G401.6 (cell line): ENCODE data around the gene ITGB4.
"Not testable (repeated sequence)": the region's sequence is repeated elsewhere in the genome, so short reads cannot be mapped to it uniquely, and the experiment has no call there.

Source experiments
- FAIRE-seq: peaks from 2 replicates; lab custom pipeline; 2012; peaks lifted over from hg19 to GRCh38; lab: Jason Lieb, UNC

ITGB4 gene

DNA sequence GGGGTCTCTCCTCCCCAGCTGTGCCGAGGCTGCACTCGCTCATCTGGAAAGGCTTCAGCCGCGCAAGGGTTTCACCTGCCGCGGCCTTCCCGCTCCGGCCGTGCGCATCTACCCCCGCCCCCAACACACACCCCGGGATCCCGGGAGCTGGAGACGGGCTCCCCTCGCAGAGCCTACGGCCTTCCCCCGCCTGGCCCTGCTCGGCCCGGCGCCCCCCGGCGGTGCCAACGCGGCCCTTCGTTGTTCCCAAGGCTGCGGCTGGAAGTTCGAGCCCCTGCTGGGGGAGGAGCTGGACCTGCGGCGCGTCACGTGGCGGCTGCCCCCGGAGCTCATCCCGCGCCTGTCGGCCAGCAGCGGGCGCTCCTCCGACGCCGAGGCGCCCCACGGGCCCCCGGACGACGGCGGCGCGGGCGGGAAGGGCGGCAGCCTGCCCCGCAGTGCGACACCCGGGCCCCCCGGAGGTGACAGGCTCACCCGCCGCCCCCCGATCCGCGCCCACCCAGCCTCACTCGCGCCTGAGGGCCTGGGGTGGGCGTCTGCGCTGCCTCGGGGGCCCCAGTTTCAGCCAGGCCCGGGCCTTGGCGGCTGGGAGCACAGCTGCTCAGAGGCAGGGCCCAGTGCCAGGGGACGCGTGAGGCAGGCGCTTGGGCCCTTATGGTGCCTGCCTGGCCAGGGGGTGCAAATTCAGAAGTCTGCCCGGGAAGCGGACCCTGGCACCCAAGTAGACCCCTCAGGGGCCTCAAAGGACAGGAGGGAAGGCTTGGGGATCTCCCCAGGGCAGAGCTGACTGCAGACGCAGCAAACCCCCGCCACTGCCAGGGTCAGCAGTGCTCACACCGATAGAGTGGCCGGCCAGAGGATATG, 32.5 kb downstream of the ITGB4 start:
- no peak for FAIRE-seq

DNA sequence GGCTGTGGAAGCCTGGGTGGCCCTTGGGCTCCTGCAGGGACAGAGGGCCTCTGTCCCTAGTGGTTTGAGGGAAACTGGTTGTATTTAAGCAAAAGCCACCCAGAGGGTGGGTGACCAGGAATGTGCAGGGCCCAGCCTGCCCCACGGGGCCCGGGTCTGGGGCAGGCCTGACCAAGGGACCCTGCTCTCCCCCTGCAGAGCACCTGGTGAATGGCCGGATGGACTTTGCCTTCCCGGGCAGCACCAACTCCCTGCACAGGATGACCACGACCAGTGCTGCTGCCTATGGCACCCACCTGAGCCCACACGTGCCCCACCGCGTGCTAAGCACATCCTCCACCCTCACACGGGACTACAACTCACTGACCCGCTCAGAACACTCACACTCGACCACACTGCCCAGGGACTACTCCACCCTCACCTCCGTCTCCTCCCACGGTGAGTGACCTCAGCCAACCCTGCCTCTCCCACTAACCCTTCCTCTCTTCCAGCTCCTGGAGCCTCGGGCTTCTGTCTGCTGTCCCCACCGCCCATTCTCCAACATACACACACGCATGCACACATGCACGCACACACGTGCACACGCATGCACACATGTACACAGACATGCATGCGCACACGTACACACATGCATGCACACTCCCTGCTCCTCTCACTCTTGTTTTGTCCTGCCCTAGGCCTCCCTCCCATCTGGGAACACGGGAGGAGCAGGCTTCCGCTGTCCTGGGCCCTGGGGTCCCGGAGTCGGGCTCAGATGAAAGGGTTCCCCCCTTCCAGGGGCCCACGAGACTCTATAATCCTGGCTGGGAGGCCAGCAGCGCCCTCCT, 33.3 kb downstream of the ITGB4 start:
- no peak for FAIRE-seq

DNA sequence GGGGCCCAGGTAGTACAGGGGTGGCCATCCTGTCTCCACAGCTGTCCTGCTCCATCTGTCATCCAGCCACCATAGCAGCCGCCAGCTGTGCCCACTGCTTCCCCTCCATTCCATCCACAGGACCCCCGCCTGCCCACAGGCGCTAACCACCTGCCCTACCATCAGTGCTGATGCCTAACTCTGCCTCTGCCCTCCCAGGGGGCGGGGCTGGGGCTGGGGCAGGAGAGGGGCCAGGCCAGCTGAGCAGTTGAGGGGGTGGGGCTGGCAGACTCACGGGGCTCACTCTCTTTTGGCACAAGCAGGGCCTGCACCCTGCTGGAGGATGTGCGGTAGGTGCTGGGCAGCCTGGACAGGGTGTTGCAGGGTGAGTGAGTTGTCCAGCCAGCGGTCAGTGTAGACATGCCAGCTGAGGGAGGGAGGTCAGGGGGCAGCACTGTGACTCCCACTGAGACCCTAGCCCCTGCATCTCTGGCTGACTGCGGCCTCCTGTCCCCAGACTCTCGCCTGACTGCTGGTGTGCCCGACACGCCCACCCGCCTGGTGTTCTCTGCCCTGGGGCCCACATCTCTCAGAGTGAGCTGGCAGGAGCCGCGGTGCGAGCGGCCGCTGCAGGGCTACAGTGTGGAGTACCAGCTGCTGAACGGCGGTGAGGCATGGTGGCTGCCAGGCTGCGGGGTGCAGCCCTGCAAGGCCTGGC, 34.1 kb downstream of the ITGB4 start:
- FAIRE-seq = no peak

DNA sequence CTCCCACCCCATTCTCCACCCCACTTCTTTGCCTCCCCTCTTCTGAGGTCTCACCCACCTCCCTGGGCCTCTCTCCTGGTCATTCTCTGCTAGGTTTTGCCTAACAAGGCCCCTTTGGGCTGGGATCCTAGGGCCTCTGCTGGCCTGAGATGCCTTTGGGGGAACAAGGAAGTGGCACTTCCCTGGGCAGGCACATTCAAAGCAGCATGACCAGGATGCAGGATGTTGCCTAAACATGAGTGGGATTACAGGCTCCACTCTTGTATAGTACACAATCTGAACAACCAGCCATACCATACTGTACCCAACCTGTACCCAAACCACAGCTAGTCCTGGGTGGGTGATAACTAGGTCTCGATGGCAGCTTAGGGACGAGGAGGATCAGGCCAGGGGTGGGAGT, 34.7 kb downstream of the ITGB4 start:
- FAIRE-seq = no peak

DNA sequence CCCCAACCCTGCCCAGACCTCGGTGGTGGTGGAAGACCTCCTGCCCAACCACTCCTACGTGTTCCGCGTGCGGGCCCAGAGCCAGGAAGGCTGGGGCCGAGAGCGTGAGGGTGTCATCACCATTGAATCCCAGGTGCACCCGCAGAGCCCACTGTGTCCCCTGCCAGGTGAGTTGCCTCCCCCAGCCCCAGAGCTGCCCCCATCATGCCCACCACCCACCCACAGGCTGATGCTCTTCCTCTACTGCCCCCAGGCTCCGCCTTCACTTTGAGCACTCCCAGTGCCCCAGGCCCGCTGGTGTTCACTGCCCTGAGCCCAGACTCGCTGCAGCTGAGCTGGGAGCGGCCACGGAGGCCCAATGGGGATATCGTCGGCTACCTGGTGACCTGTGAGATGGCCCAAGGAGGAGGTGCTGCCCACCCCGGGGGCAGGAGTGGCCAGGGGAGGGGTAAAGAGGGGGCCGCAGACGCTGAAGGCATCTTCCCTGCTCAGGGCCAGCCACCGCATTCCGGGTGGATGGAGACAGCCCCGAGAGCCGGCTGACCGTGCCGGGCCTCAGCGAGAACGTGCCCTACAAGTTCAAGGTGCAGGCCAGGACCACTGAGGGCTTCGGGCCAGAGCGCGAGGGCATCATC, 35.3 kb downstream of the ITGB4 start:
- FAIRE-seq = no peak

DNA sequence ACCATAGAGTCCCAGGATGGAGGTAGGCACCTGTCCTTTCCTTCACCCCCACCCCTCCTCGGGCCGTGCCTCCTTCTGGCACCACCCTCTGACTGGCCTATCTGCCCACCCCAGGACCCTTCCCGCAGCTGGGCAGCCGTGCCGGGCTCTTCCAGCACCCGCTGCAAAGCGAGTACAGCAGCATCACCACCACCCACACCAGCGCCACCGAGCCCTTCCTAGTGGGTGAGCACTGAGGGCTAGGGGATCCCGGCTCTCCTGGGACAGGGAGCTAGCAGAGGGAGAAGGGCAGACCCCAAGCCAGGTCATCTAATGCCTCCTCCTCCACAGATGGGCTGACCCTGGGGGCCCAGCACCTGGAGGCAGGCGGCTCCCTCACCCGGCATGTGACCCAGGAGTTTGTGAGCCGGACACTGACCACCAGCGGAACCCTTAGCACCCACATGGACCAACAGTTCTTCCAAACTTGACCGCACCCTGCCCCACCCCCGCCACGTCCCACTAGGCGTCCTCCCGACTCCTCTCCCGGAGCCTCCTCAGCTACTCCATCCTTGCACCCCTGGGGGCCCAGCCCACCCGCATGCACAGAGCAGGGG, 35.9 kb downstream of the ITGB4 start:
- FAIRE-seq = no peak

DNA sequence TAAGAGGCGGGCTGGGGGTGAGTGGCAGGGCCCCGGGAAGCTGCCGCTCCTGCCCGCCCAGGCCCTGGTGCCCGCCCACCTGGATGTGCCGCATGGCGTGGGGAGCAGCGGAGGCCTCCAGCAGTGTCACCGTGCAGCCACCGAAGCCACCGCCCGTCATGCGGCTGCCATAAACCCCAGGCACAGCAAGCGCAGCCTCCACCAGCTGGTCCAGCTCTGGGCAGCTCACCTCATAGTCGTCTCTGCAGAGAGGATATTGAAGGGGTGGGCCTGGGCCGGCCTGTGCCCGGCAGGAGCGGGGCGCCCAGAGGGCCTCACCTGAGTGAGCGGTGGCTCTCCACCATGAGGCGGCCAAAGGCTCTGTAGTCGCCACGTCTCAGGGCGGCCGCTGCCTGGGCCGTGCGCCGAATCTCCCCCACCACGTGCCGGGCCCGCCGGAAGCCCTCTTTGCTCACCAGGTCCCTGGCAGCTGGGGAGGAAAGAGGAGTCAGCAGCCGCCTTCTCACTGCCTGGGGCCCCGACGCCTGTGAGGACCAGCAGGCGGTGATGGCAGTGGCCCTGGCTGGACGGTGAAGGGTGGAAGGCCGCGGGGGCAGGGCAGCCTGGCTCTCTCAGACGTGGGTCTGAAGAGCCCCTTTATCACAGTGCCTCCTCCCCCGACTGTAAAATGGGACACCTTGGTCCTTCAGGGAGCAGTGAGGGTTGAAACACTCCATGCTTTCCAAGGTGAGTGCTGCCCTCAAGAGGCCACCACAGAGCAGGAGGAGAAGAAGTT, 37.1 kb downstream of the ITGB4 start:
- FAIRE-seq = no peak

DNA sequence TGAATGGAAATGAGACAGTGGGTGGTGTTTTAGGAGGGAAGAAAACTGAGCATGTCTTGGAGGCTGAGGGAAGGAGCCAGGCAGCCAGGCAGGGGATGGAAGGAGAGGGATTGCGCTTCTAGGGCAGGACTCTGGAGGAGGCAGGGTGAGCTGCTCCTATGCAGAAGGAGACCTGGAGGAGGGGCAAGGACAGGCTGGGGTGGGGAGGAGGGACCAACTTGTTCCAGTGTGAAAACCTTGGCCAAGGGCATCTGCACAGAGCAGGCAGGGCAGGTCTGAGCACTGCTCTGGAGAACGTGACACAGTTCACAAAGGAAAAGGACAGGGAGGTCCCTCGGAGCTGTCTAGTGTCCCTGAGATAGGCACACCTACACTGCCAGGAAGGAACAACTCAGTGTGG, 38.2 kb downstream of the ITGB4 start:
- no peak for FAIRE-seq

DNA sequence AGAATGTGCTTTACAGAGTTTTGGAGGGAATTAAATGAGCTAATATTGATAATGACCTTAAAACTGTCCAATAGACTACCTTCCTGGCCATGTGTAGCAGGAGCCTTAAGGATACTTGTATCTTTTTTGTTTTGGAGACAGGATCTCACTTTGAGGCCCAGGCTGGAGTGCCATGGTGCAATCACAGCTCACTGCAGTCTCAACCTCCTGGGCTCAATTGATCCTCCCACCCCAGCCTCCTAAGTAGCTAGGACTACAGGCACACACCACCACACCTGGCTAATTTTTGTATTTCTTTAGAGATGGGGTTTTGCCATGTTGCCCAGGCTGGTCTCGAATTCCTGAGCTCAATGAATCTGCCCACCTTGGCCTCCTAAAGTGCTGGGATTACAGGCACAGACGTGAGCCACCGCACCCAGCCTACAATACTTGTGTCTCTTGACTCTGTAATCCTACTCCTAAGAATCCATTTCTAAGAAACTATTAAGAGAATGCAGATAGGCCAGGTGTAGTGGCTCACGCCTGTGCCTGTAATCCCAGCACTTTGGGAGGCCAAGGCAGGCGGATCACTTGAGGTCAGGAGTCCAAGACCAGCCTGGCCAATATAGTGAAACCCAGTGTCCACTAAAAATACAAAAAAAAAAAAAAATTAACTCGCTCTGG, 38.9 kb downstream of the ITGB4 start:
- FAIRE-seq = not testable (repeated sequence)

DNA sequence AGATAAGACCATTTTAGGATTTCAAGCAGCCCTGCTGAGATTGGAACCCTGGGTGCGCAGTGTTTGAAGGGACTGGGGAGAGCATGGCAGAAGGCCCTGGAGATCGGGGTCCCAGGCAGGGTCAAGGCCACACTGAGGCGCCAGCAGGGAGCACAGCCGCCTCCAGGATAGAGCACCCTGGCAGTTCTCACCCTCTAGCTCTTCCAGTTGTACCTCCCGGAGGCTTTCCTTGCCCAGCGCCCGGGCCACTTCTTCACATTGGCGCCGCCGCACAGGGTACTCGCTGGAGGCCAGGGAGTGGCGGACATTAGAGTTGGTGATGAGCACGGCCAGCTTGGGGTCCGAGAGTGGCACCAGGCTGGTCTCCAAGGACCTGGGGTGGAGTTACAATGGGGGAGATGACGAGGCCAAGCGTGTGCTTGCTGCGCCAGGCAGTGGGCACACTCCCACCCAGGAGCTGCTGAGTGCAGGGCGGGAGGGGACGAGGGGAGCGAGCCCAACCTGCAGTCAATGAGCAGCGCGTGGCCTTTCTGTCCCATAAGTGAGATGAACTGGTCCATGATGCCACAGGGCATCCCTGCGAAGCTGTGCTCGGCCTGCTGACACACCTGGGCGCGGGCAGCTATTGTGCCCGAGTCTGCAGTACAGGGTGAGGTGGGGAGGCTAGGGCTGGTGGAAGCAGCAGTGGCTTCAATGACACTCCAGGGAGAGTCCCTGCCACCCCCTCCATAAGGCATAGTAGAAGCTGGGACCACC, 41.4 kb downstream of the ITGB4 start:
- FAIRE-seq = no peak

DNA sequence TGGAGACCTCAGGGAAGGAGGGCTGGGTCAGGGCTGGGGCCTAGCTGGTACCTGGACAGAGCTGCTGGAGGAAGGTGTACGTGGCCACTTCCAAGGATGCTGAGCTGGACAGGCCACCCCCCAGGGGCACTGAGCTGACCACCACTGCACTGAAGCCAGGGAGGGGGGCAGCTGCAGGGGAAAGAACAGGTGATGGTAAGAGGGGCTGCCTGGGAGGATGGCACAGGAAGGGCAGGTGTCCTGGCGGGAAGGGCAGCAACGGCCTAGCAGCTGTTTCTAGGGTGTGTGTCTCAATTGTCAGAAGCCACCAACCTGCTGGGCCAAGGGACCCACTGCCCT, 42.0 kb downstream of the ITGB4 start:
- no peak for FAIRE-seq

DNA sequence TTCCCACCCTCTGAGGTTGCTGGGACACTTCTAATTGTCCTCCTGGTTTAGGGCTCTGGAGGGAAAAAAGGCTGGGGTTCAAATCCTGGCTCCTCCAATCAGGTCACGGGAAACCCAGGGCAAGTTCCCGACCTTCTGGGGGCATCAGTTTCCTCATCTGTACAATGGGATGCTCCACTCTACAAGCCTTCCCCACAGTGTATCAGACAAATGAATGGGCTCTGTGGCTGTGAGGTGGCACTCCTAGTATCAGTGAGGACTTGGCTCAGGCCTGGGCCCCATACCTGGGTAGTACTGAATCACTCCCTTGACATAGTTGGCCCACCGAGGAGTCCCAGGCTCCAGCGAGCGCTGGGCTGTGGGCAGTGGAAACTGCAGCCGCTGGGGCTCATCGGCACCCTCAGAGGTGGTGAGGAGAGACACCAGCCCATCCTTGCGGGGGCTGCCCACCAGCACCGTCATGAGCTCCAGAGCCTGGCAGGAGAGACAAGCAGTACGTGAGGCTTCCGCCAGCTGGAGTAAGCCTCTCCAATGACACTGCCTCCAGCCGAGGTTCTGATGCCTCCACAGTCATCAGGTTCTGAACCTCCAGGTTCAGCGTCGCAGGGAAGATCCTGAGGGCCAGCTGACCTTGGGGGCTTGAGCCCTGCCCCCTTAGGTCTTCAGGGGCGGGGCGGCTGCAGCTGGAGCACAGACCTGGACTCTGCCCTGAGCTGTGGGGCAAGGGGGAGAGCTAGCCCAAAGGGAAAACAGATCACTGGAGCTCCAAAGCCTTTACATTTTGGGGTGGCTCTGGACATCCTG, 42.6 kb downstream of the ITGB4 start:
- no peak for FAIRE-seq

DNA sequence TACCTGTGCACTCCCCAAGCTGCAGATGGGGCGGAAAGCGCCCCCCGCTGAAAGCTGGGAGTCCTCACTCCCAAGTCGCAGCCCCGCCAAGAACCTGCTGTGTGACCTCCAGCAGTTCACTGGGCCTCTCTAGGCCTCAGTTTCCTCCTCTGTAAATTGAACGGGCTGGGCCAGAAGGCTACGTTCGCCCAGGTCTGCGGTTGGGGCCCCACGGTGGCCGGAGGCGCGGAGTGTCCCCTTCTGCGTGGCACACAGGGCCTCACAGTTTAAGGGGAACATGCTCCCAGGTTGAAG, 43.1 kb downstream of the ITGB4 start:
- no peak for FAIRE-seq

DNA sequence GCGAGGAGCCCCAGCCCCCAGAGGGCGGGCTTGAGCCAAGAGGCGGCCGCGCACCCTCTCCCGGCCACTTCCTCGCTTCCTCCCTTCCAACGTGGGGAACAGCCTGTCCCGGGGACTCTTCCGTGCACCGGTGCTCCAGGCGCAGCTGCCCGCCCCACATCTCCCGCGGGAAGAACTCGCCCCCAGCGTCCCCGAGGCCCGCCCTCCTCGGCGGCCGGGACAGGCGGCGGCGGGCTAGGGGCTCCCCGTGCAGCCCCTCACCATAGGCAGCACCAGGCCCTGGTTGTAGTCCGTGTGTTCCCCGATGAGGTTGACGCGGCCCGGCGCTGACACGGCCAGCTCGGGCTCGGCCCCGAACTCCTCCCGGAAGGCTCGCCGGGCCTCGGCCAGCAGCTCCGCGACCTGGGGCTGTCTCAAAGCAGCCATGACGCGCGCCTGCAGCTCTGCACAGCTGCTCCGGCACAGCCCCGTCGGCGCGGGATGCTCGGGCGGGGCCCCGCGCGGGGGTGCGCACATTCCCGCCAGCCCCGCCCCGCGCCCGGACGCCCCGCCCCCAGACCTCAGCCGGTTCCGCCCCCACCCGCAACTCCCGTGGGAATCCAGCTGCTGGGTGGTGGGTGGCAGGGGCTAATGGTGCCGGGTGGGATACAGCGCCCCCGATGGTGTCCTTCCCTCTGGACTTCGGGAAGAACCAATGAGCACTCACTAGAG, 43.6 kb downstream of the ITGB4 start, which contains the start of gene GALK1:
GALK1 (minus strand) TSS at position 482 of the 711 bp plus-strand sequence; CDS start at position 426, 56 bp downstream.
- no peak for FAIRE-seq

DNA sequence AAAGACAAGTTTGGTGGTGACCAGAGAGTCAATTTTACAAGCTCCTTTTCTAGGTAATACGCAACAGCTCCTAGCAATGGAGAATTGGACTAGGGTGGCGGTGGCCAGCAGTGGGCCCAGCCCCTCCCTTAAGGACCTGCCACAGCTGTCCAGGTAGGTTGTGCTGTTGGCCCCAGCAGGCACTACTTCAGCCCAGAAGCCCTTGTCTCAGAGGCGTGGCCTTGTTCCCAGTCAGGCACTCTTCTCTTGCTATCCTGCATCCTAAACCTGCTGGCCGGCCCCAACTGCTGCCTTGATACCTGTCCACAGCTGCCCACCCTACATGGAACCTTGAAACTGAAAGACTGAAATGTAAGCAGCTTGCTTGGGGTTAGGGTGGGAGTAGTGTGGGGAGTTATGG, 44.7 kb downstream of the ITGB4 start:
- no peak for FAIRE-seq

DNA sequence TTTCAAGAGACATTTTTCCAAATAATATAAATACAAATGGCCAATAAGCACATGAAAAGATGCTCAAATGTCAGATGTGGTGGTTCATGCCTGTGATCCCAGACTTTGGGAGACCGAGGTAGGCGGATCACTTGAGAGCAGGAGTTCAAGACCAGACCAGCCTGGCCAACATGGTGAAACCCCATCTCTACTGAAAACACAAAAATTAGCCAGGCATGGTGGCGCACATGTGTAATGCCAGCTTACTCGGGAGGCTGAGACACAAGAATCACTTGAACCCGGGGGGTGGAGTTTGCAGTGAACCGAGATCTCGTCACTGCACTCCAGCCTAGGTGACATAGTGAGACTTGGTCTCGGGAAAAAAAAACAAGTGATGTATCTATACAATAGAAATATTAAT, 46.6 kb downstream of the ITGB4 start:
- no peak for FAIRE-seq

DNA sequence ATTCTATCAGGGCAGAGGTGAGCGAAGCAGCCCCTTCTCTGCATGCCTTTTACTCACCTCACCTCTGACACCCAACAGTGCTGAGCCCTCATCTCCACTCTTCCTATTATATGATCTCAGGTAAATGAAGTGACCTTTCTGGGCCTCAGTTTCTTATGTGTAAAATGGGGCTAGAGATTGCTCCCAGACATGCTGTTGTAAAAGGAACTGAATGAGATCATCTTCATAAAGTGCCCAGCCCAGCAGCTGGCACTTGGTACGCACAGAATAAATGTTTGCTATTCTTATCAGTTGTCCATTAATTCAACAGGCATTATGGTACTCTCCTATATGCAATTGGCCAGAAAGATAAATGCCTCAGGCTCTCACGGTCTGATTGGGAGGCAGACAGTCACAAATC, 48.3 kb downstream of the ITGB4 start:
- no peak for FAIRE-seq
